Stimulated activated CD8-positive, alpha-beta memory T cell treated with anti-CD3 and anti-CD28 coated beads, Interleukin-4, amount 100 ng/mL, for 48 hours (primary cell): Measurements from ENCODE around the gene CCDC80.
"Not testable (repeated sequence)": the region's sequence is repeated elsewhere in the genome, so short reads cannot be mapped to it uniquely, and the experiment has no call there.

ENCODE experiments used
- DNase-seq: peaks from one replicate; pipeline ENCODE4 v3.0.0-alpha.2; 2020

Gene CCDC80

GRCh38 chr3:112640930-112641801, at the start of gene CCDC80:
TSS of gene CCDC80 (minus strand) at chr3:112641143. CDS start at chr3:112639905, 1,238 bp downstream.
- no peak for DNase-seq

GRCh38 chr3:112689989-112690388, 49.0 kb upstream of the CCDC80 start:
- DNase-seq, result no peak

- DNase-seq, result no peak
Observed at GRCh38 chr3:112689385-112689784, 48.4 kb upstream of the CCDC80 start.

GRCh38 chr3:112688819-112689218, 47.9 kb upstream of the CCDC80 start:
- DNase-seq, result no peak

- DNase-seq, result no peak
Observed at GRCh38 chr3:112688085-112688769, 47.3 kb upstream of the CCDC80 start.

GRCh38 chr3:112687616-112688015, 46.7 kb upstream of the CCDC80 start:
- DNase-seq, result no peak

GRCh38 chr3:112687211-112687610, 46.3 kb upstream of the CCDC80 start:
- DNase-seq, result no peak

GRCh38 chr3:112685956-112686799, 45.2 kb upstream of the CCDC80 start:
- no peak for DNase-seq

GRCh38 chr3:112685420-112685819, 44.5 kb upstream of the CCDC80 start:
- DNase-seq, result no peak

GRCh38 chr3:112682361-112682760, 41.4 kb upstream of the CCDC80 start:
- no peak for DNase-seq

- no peak for DNase-seq
Observed at GRCh38 chr3:112681822-112682325, 40.9 kb upstream of the CCDC80 start.

- DNase-seq, result peak; percentile 88
Observed at GRCh38 chr3:112676659-112677234, 35.8 kb upstream of the CCDC80 start.

- DNase-seq, result no peak
Observed at GRCh38 chr3:112675943-112676535, 35.1 kb upstream of the CCDC80 start.

- no peak for DNase-seq
Observed at GRCh38 chr3:112675349-112675748, 34.4 kb upstream of the CCDC80 start.

- no peak for DNase-seq
Observed at GRCh38 chr3:112672716-112673541, 32.0 kb upstream of the CCDC80 start.

- DNase-seq, result no peak
Observed at GRCh38 chr3:112671930-112672715, 31.2 kb upstream of the CCDC80 start.

GRCh38 chr3:112670824-112671223, 29.9 kb upstream of the CCDC80 start:
- DNase-seq, result no peak

- no peak for DNase-seq
Observed at GRCh38 chr3:112667599-112667998, 26.7 kb upstream of the CCDC80 start.

- DNase-seq, result not testable (repeated sequence)
Observed at GRCh38 chr3:112665009-112665408, 24.1 kb upstream of the CCDC80 start.

- DNase-seq, result no peak
Observed at GRCh38 chr3:112656043-112656442, 15.1 kb upstream of the CCDC80 start.
